ENCODE measurements around the gene EPN3. TPM values are rescaled to one million over a fixed set of nuclear protein-coding genes. Genes with fewer than 3 reads are reported as not detected.

The EPN3 gene
- total and polyA plus RNA-seq, 2 donors from 2014 or later: 5.0 to 28.7 TPM

- TF ChIP-seq, protein P1, sequence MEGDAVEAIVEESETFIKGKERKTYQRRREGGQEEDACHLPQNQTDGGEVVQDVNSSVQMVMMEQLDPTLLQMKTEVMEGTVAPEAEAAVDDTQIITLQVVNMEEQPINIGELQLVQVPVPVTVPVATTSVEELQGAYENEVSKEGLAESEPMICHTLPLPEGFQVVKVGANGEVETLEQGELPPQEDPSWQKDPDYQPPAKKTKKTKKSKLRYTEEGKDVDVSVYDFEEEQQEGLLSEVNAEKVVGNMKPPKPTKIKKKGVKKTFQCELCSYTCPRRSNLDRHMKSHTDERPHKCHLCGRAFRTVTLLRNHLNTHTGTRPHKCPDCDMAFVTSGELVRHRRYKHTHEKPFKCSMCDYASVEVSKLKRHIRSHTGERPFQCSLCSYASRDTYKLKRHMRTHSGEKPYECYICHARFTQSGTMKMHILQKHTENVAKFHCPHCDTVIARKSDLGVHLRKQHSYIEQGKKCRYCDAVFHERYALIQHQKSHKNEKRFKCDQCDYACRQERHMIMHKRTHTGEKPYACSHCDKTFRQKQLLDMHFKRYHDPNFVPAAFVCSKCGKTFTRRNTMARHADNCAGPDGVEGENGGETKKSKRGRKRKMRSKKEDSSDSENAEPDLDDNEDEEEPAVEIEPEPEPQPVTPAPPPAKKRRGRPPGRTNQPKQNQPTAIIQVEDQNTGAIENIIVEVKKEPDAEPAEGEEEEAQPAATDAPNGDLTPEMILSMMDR (IDR thresholded peaks at IDR 0.05; ENCODE audit: borderline replicate concordance, extremely low read depth, insufficient read depth): peak; percentile 19
Measured at GRCh38 chr17:50501054-50501453, 31.5 kb upstream of the EPN3 start.

GRCh38 chr17:50502301-50502990, 30.1 kb upstream of the EPN3 start:
- H3K9ac ChIP-seq (ENCODE audit: low read length in 3 of 3): no peak overlapping the region
- intact Hi-C loops (cut with DNase I): no loop called here
- TF ChIP-seq, protein P1 (IDR thresholded peaks at IDR 0.05; ENCODE audit: borderline replicate concordance, extremely low read depth, insufficient read depth): no peak
- H3K4me1 ChIP-seq (ENCODE audit: control insufficient read depth in 2 of 3, insufficient read depth in 2 of 3, low read depth in 1 of 3, low read length in 3 of 3): no peaks in the 10 kb centered on the region
- H3K27ac ChIP-seq (ENCODE audit: low read depth in 2 of 2, low read length in 2 of 2): no peak overlapping the region
- no peak for FAIRE-seq
- H3K36me3 ChIP-seq (ENCODE audit: control insufficient read depth in 2 of 3, insufficient read depth in 3 of 3, low read length in 3 of 3): no peaks in the 10 kb centered on the region
- H3K4me3 ChIP-seq (ENCODE audit: low read length in 3 of 3): no peak overlapping the region
- DNase-seq: peak in 1 of 5 donors; percentile 32
- H3K27me3 ChIP-seq (ENCODE audit: control insufficient read depth, insufficient read depth, low read length): no peaks in the 10 kb centered on the region
- H3K9me3 ChIP-seq (ENCODE audit: control insufficient read depth in 2 of 3, insufficient read depth in 1 of 3, low read length in 3 of 3): no peaks in the 10 kb centered on the region

More at GRCh38 chr17:50501054-50501453, 31.5 kb upstream of the EPN3 start:
- FAIRE-seq (peak; percentile 69), DNase-seq (no peak)
- H3K27ac ChIP-seq (ENCODE audit: low read depth in 2 of 2, low read length in 2 of 2): no peak overlapping the region
- H3K36me3 ChIP-seq (ENCODE audit: control insufficient read depth in 2 of 3, insufficient read depth in 3 of 3, low read length in 3 of 3): no peaks in the 10 kb centered on the region
- H3K4me3 ChIP-seq (ENCODE audit: low read length in 3 of 3): no peak overlapping the region
- H3K9me3 ChIP-seq (ENCODE audit: control insufficient read depth in 2 of 3, insufficient read depth in 1 of 3, low read length in 3 of 3): no peaks in the 10 kb centered on the region
- no peaks in the 10 kb centered on the region for H3K4me1 ChIP-seq (ENCODE audit: control insufficient read depth in 2 of 3, insufficient read depth in 2 of 3, low read depth in 1 of 3, low read length in 3 of 3)
- no peaks in the 10 kb centered on the region for H3K27me3 ChIP-seq (ENCODE audit: control insufficient read depth, insufficient read depth, low read length)
- intact Hi-C loops (cut with DNase I): no loop called here
- no peak overlapping the region for H3K9ac ChIP-seq (ENCODE audit: low read length in 3 of 3)

DNA sequence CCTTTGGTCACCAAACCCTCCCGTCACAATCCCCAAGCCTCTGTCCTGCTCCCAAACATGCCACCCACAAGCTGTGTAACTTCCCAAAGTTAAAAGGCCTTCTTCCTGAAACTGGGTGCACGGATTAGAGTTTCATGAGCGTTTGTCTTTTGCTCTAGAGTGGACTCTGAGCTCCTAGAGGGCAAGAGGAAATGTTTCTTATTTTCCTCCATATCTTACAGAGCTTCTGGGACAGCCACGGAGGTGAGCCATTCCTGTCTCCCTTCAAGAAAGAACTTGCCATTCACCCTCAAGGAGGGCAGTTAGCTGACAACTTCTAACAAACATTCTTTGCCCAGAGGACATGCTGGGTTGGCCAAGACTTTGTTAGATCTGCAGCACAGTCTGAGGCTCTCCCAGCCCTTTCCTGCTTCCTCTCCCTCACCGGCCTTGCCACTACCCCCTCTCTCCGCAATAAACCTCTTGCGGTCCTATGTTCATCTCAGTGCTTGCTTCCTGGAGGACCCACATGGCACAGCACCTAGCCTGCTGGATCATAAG, 26.9 kb upstream of the EPN3 start:
- Histone ChIP-seq H3K36me3 (ENCODE audit: control insufficient read depth in 2 of 3, insufficient read depth in 3 of 3, low read length in 3 of 3) (no peaks in the 10 kb centered on the region), H3K9ac (ENCODE audit: low read length in 3 of 3) (no peak overlapping the region), H3K4me3 (ENCODE audit: low read length in 3 of 3) (no peak overlapping the region), H3K27me3 (ENCODE audit: control insufficient read depth, insufficient read depth, low read length) (no peaks in the 10 kb centered on the region), H3K27ac (ENCODE audit: low read depth in 2 of 2, low read length in 2 of 2) (no peak overlapping the region), H3K4me1 (ENCODE audit: control insufficient read depth in 2 of 3, insufficient read depth in 2 of 3, low read depth in 1 of 3, low read length in 3 of 3) (peaks cover 0 to 6% (median 0%) of the 10 kb centered on the region in 3 donors), H3K9me3 (ENCODE audit: control insufficient read depth in 2 of 3, insufficient read depth in 1 of 3, low read length in 3 of 3) (no peaks in the 10 kb centered on the region)
- TF ChIP-seq, protein P1 (IDR thresholded peaks at IDR 0.05; ENCODE audit: borderline replicate concordance, extremely low read depth, insufficient read depth): no peak
- DNase-seq: peak in 1 of 5 donors; percentile 7
- intact Hi-C loops (cut with DNase I): no loop called here
- no peak for FAIRE-seq
